GM18951 (cell line): Measurements from ENCODE around the gene RCHY1.
"Not testable (repeated sequence)": the region's sequence is repeated elsewhere in the genome, so short reads cannot be mapped to it uniquely, and the experiment has no call there.

ENCODE experiments used
- POLR2A ChIP-seq: IDR thresholded peaks from 4 replicates; pipeline ENCODE4 v1.6.1; 2011; ENCODE audit warnings: mild to moderate bottlenecking; ENCODE audit not compliant: insufficient read length, insufficient read depth; ENCODE audit errors: extremely low read depth
- in situ Hi-C: fragments of 300-500 bp; cut with MboI; formaldehyde crosslinking; loops from one replicate; pipeline ENCODE4 v1.12.0; 2022; ENCODE audit warnings: low sequenced_read_pairs, mixed read lengths, inconsistent platforms; ENCODE audit not compliant: unreplicated experiment

The RCHY1 gene

GRCh38 chr4:75530556-75531322 is 16.5 kb upstream of the RCHY1 start:
- no peak for TF ChIP-seq POLR2A
- in situ Hi-C loops: no loop called here

DNA sequence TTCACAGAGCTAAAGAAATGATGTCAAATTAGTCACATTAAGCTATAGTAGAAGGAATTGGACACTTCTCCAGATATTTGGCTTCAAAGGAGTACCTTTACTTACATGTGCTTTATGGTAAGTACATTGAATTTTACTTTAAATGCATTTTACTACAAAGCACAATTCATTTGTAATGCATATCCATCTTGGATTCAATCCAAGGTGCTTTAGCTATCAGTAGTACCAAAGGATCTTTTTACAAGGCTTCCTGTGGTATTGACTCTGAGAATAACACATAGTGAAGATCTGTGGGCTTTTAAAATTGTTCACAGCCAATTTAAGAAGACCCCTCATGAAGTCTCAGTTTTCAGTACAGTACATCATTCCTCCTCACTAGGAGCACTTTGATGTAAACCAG is 13.3 kb upstream of the RCHY1 start:
- no peak for TF ChIP-seq POLR2A
- in situ Hi-C loops: no loop called here

- no peak for TF ChIP-seq POLR2A
- in situ Hi-C loops: no loop called here
Measured at GRCh38 chr4:75525910-75526309, 11.7 kb upstream of the RCHY1 start.

DNA sequence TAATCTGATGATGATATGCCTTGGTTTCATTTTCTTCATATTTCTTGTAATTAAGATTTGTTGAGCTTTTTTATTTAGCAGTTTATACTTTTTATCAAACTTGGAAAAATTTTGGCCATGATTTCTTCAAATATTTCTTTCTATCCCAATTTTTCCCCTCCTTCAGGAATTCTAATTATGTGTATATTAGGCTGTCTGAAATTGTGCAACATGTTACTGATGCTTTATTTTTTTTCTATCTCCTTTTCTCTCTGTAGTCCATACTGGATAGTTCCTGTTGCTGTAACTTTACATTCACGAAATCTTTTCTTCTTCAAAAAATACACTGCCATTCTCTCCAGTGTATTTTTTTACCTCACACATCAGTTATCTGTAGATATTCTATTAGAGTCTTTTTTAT is 10.9 kb upstream of the RCHY1 start:
- TF ChIP-seq POLR2A: no peak
- in situ Hi-C loops: no loop called here

GRCh38 chr4:75519452-75519851 is 5.2 kb upstream of the RCHY1 start:
- in situ Hi-C loops: not testable (repeated sequence)

GRCh38 chr4:75516144-75516543 is 1.9 kb upstream of the RCHY1 start:
- TF ChIP-seq POLR2A: no peak
- in situ Hi-C loops: no loop called here

DNA sequence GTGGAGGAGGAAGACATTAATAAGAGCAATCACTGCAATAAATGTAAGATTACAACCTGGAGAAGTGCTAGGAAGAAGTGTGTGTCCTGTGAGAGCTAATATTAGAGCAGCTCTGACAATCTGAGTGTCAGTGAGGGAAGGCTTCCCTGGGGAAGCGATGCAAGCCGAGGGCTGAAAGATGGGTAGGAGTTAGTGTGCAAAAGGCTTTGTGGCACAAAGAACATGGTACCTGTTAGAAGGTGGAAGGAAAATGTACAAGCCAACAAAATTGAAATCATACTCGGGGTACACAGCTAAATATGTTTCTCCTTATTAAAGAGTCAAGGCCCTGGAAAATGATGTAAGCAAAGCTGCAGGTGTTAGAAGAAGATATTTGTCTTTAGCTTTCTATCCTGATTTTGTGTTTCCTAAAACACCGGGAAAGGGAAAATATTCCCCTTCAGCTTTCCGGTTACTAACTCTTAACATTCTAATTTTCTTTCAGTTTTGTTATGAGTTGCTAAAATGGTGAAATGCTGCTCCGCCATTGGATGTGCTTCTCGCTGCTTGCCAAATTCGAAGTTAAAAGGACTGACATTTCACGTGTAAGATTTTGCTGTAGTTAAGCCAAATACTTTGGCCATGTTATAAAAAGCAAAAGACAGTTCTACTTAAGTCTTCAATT is 878 bp upstream of the RCHY1 start:
- TF ChIP-seq POLR2A: no peak
- in situ Hi-C loops: no loop called here

DNA sequence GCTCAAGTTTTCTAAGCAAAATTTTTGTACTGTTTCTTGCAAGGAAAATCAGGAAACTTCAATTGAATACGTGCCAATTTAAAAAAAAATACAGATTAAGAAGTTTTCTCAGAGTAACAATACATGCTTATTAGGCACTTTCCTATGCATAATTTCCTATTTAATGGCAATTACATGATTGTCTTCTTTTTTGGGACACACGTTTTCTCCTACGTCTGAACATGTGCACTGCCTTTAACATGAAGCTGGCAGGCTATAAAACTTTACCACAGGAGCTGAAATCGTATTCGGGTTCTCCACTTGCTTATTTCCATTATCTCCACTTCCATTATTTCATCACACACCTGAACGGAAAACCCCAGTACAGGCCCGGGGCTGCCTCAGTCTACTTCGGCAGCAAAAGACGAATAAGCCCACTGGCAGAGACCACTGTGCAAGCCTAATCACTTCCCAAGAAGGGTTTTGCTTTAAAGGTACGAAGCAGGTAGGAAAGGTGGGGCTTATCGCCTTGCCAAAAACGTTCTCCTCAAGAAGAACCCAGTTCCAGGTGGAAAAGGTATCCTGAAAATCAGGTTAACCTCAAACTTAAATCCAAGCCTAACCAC is 575 bp downstream of the RCHY1 start:
- no peak for TF ChIP-seq POLR2A
- in situ Hi-C loops: no loop called here

GRCh38 chr4:75512386-75513211 is 1.6 kb downstream of the RCHY1 start:
- in situ Hi-C loops: no loop called here
- TF ChIP-seq POLR2A: no peak

DNA sequence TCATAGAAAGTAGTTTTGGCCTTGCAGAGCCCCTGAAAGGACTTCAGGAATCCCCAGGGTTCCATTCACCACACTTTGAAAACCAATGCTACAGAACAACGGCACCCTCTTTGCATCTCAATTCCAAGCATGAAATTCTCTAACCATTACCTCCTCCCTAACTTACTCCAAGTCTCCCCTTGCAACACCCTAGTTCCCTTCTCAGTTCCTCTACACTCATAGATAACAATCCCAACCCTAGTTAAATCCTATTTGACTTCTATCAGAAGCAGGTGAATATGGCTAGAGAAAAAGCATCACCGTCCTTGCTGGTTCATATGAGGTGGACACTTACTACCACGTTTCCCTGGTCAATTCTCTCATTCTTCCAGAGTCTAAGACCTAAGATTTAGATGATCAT is 2.4 kb downstream of the RCHY1 start:
- in situ Hi-C loops: no loop called here
- TF ChIP-seq POLR2A: no peak

- in situ Hi-C loops: not testable (repeated sequence)
Measured at GRCh38 chr4:75509592-75509991, 4.6 kb downstream of the RCHY1 start.

GRCh38 chr4:75505630-75506029 is 8.6 kb downstream of the RCHY1 start:
- TF ChIP-seq POLR2A: no peak
- in situ Hi-C loops: no loop called here

- in situ Hi-C loops: no loop called here
- TF ChIP-seq POLR2A: no peak
Measured at GRCh38 chr4:75502671-75503070, 11.5 kb downstream of the RCHY1 start.

- in situ Hi-C loops: no loop called here
- TF ChIP-seq POLR2A: no peak
Measured at GRCh38 chr4:75499900-75500299, 14.3 kb downstream of the RCHY1 start.

DNA sequence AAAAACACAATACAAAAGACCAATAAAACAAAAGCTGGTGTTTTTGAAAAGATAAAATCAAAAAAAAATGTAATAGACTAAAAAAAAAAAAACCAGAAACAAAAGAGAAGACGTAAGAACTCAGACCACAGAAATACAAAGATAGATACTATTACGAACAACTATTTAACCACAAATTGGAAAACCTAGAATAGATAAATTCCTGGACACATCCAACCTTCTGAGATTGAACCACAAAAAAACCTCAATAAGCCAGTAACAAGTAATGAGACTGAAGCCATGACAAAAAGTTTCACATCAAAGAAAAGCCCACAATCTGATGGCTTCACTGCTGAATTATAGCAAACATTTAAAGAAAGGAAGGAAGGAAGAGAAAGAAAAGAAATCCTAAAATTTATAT is 16.2 kb downstream of the RCHY1 start:
- in situ Hi-C loops: no loop called here
- no peak for TF ChIP-seq POLR2A
